Nephron progenitor cell (in vitro differentiated cells): Measurements from ENCODE around the gene B3GAT1.

ENCODE experiments used
- DNase-seq: peaks from one replicate; pipeline ENCODE4 v3.0.0; 2021
- H3K27ac Mint-ChIP-seq: 2 replicates; pipeline ENCODE4 v1.8.0; 2021; ENCODE audit warnings: mild to moderate bottlenecking, moderate library complexity, mixed read lengths
- H3K27me3 Mint-ChIP-seq: 2 replicates; pipeline ENCODE4 v1.8.0; 2021; ENCODE audit warnings: mild to moderate bottlenecking, low read depth, mixed read lengths; ENCODE audit not compliant: poor library complexity
- H3K36me3 Mint-ChIP-seq: 2 replicates; pipeline ENCODE4 v1.8.0; 2021; ENCODE audit warnings: low read depth, mixed read lengths
- H3K4me1 Mint-ChIP-seq: 2 replicates; pipeline ENCODE4 v1.8.0; 2021; ENCODE audit warnings: mixed read lengths
- H3K4me3 Mint-ChIP-seq: 2 replicates; pipeline ENCODE4 v1.8.0; 2021; ENCODE audit warnings: mild to moderate bottlenecking, moderate library complexity, mixed read lengths
- H3K9me3 Mint-ChIP-seq: 2 replicates; pipeline ENCODE4 v1.8.0; 2021; ENCODE audit warnings: mild to moderate bottlenecking, moderate library complexity, mixed read lengths
- TF ChIP-seq, protein P1 (sequence below): fragments of 200-600 bp; sonication (generic); IDR thresholded peaks from 2 replicates; pipeline ENCODE4 v1.5.0; 2021; ENCODE audit warnings: antibody characterized with exemption

The B3GAT1 gene

DNA sequence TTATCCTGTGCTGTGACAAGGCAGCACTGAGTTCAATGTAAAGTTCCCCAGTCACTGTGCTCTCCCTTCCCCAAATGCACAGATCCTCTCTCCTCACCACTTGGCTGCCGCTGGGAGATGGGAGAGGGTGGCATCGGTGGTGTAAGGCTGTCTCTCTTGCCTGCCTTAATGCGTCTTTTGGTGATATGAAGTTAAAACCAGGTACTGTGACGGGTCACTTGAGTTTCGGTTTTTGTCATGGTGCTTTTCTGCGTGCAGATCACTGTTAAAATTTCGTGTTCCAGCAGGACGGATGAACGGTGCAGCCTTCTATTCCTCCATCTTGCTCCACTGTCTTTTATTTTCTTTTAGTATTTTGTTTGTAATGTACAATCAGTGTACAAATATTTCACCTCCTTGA, 61.7 kb downstream of the B3GAT1 start:
- H3K36me3 Mint-ChIP-seq: no peaks in the 10 kb centered on the region
- no peak overlapping the region for H3K27ac Mint-ChIP-seq
- DNase-seq: no peak
- no peak overlapping the region for H3K4me3 Mint-ChIP-seq
- peaks cover 16% of the 10 kb centered on the region for H3K27me3 Mint-ChIP-seq
- H3K4me1 Mint-ChIP-seq: no peaks in the 10 kb centered on the region
- TF ChIP-seq, protein P1, sequence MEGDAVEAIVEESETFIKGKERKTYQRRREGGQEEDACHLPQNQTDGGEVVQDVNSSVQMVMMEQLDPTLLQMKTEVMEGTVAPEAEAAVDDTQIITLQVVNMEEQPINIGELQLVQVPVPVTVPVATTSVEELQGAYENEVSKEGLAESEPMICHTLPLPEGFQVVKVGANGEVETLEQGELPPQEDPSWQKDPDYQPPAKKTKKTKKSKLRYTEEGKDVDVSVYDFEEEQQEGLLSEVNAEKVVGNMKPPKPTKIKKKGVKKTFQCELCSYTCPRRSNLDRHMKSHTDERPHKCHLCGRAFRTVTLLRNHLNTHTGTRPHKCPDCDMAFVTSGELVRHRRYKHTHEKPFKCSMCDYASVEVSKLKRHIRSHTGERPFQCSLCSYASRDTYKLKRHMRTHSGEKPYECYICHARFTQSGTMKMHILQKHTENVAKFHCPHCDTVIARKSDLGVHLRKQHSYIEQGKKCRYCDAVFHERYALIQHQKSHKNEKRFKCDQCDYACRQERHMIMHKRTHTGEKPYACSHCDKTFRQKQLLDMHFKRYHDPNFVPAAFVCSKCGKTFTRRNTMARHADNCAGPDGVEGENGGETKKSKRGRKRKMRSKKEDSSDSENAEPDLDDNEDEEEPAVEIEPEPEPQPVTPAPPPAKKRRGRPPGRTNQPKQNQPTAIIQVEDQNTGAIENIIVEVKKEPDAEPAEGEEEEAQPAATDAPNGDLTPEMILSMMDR: no peak
- peaks cover 9% of the 10 kb centered on the region for H3K9me3 Mint-ChIP-seq

DNA sequence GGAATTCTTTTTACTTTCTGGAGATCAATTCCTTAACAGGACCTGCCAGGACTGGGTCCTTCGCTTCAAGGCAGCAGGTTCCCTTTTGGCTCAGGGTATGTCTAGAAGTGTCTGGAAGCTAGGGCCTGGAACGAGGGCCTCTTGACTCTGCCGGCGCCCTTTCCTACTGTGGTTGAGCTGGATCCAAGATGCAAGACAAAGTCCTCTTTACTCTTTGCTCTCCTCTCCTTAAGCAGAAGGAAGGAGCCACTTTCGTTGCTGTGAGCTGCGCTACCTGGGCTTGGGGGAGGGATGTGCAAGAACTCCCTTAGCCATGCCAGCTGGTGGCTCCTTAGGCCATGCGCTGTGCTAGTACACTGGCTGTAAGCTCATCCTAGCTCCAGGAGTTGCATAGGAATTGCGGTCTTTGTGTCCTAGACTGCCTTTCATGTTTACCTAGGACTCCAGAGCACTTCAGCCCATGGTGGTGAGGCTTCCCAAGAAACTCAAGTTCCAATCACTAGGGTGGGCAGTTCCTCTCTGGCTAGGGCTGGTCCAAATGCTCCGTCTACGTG, 62.2 kb downstream of the B3GAT1 start:
- Mint-ChIP-seq H3K36me3 (no peaks in the 10 kb centered on the region), H3K4me3 (no peak overlapping the region), H3K9me3 (peaks cover 9% of the 10 kb centered on the region), H3K27ac (no peak overlapping the region), H3K4me1 (no peaks in the 10 kb centered on the region), H3K27me3 (peaks cover 15% of the 10 kb centered on the region)
- TF ChIP-seq, protein P1: no peak
- no peak for DNase-seq

DNA sequence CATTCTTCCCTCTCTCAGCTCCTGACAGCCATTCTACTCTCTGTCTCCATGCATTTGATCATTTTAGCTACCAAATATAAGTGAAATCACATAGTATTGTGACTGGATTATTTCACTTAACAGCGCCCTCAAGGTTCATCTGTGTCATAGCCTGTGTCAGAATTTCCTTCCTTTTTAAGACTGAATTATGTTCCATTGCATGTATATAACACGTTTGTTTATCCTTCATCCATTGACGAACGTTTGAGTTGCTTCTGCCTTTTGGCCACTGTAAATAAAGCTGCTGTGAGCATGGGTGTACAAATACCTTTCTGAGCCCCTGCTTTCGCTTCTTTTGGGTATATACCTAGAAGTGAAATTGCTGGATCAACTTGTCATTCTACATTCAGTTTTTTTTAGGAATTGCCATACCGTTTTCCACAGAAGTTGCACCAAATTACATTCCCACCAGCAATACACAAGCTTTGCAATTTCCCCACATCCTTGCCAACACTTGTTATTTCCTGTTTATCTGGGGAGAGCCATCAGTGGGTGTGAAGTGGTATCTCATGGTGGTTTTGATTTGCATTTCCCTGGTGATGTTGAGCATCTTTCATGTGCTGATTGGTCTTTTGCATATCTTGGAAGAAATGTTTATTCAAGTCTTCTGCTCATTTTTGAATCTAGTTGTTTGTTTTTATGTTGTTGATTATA, 62.8 kb downstream of the B3GAT1 start:
- Mint-ChIP-seq H3K9me3 (peaks cover 9% of the 10 kb centered on the region), H3K36me3 (no peaks in the 10 kb centered on the region), H3K27ac (no peak overlapping the region), H3K4me3 (no peak overlapping the region), H3K4me1 (no peaks in the 10 kb centered on the region), H3K27me3 (peaks cover 15% of the 10 kb centered on the region)
- TF ChIP-seq, protein P1: no peak
- no peak for DNase-seq

DNA sequence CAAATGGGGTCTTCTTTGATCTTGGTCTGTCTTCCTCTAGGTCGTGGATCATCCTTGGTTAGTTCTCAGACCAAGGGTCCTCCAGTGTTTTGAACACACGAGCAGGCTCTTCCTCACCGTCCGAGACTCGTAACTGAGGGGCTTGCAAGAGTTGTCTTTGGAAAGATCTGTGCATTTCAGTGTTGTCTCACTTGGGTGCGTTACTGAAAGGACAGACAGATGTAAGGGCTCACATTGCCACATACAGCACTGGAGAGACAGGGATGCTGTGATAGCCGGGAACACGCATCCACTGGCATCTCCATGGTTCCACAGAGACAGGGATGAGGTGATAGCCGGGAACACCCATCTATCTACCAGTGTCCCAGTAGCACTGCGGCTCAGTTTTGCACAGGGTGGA, 64.6 kb downstream of the B3GAT1 start:
- TF ChIP-seq, protein P1: no peak
- peaks cover 19% of the 10 kb centered on the region for H3K27me3 Mint-ChIP-seq
- H3K27ac Mint-ChIP-seq: no peak overlapping the region
- no peak for DNase-seq
- H3K9me3 Mint-ChIP-seq: no peaks in the 10 kb centered on the region
- H3K36me3 Mint-ChIP-seq: no peaks in the 10 kb centered on the region
- H3K4me3 Mint-ChIP-seq: no peak overlapping the region
- H3K4me1 Mint-ChIP-seq: no peaks in the 10 kb centered on the region

DNA sequence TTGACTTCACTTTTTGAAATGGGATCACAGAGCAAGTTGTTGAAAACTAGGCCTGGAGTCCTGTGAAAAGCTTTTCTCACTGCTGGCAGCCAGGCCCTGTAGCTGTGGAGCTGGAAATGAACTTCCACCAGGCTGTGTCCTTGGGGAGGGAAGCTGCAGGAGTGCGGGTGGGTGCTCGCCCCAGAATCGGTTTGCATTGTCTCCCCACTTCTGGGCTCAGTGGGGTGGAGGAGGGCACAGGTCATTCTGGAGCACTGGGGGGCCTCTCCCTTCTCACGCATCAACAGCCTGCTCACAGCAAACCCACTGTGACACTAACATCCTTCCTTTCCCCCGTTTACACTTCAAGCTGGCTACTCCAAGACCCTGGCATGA, 65.1 kb downstream of the B3GAT1 start:
- Mint-ChIP-seq H3K27ac (no peak overlapping the region), H3K9me3 (no peaks in the 10 kb centered on the region), H3K27me3 (peaks cover 18% of the 10 kb centered on the region), H3K36me3 (no peaks in the 10 kb centered on the region), H3K4me1 (no peaks in the 10 kb centered on the region), H3K4me3 (no peak overlapping the region)
- TF ChIP-seq, protein P1: no peak
- no peak for DNase-seq
